NCI-H446 treated with DMSO at 0.1 percent for 48 hours (cell line): ENCODE results near the gene CSH2.
"Not testable (repeated sequence)": the region's sequence is repeated elsewhere in the genome, so short reads cannot be mapped to it uniquely, and the experiment has no call there.

ENCODE experiments used
- DNase-seq: peaks from one replicate; lab custom pipeline; 2025; lab: John Stamatoyannopoulos, UW

The CSH2 gene

GRCh38 chr17:63873577-63873976, at the start of gene CSH2:
TSS of gene CSH2 (minus strand) at chr17:63873677. CDS start at chr17:63873614, 63 bp downstream.
- DNase-seq: not testable (repeated sequence)

- DNase-seq: not testable (repeated sequence)
Observed at GRCh38 chr17:63922402-63922801, 48.9 kb upstream of the CSH2 start.

GRCh38 chr17:63920779-63921178, 47.3 kb upstream of the CSH2 start:
- DNase-seq: not testable (repeated sequence)

GRCh38 chr17:63920050-63920449, 46.6 kb upstream of the CSH2 start:
- not testable (repeated sequence) for DNase-seq

GRCh38 chr17:63919311-63919723, 45.8 kb upstream of the CSH2 start:
- no peak for DNase-seq

- not testable (repeated sequence) for DNase-seq
Observed at GRCh38 chr17:63918789-63919305, 45.4 kb upstream of the CSH2 start, which contains the start of gene GH1. TSS of gene GH1 (minus strand) at chr17:63918839. CDS start at chr17:63918776, 63 bp downstream.

- DNase-seq: no peak
Observed at GRCh38 chr17:63918305-63918704, 44.8 kb upstream of the CSH2 start.

GRCh38 chr17:63917646-63918045, 44.2 kb upstream of the CSH2 start:
- DNase-seq: no peak

GRCh38 chr17:63917206-63917605, 43.7 kb upstream of the CSH2 start:
- DNase-seq: not testable (repeated sequence)

GRCh38 chr17:63916566-63917185, 43.2 kb upstream of the CSH2 start:
- DNase-seq: no peak

- not testable (repeated sequence) for DNase-seq
Observed at GRCh38 chr17:63915753-63916152, 42.3 kb upstream of the CSH2 start.

- DNase-seq: no peak
Observed at GRCh38 chr17:63914471-63914870, 41.0 kb upstream of the CSH2 start.

GRCh38 chr17:63911657-63912100, 38.2 kb upstream of the CSH2 start:
- DNase-seq: no peak

GRCh38 chr17:63911041-63911635, 37.7 kb upstream of the CSH2 start, which contains the start of gene CSHL1:
TSS of gene CSHL1 (minus strand) at chr17:63911258. CDS start at chr17:63911196, 62 bp downstream.
- DNase-seq: no peak

GRCh38 chr17:63910096-63910495, 36.6 kb upstream of the CSH2 start:
- no peak for DNase-seq

- DNase-seq: not testable (repeated sequence)
Observed at GRCh38 chr17:63909586-63909985, 36.1 kb upstream of the CSH2 start.

GRCh38 chr17:63907161-63907778, 33.8 kb upstream of the CSH2 start:
- not testable (repeated sequence) for DNase-seq

GRCh38 chr17:63904796-63905195, 31.3 kb upstream of the CSH2 start:
- not testable (repeated sequence) for DNase-seq

GRCh38 chr17:63903787-63904201, 30.3 kb upstream of the CSH2 start:
- DNase-seq: not testable (repeated sequence)

- DNase-seq: not testable (repeated sequence)
Observed at GRCh38 chr17:63901971-63902370, 28.5 kb upstream of the CSH2 start.

GRCh38 chr17:63898899-63899798, 25.7 kb upstream of the CSH2 start:
- DNase-seq: not testable (repeated sequence)
